H1 (cell line): ENCODE data around the gene LPP. TPM values are rescaled to one million over a fixed set of nuclear protein-coding genes. Genes with fewer than 3 reads are reported as not detected.

ENCODE experiments used
- CTCF ChIA-PET: fragments of 300-600 bp; sonication (Branson Sonifier 250); formaldehyde crosslinking; loops from one replicate; lab custom pipeline; 2021; ENCODE audit not compliant: partially characterized antibody; lab: Charles Lee
- POLR2A ChIA-PET: fragments of 300-600 bp; sonication (Branson Sonifier 250); formaldehyde crosslinking; loops from one replicate; lab custom pipeline; 2021; ENCODE audit warnings: inconsistent platforms; ENCODE audit not compliant: partially characterized antibody; lab: Charles Lee
- DNase-seq, 2 experiments: peaks; one replicate each; pipeline versions ENCODE4 v3.0.0 to v3.0.0-alpha.2; 2010 to 2022; ENCODE audit warnings: low spot score in 2 of 2, low read depth in 1 of 2, mixed read lengths in 1 of 2
- FAIRE-seq: peaks from 2 replicates; lab custom pipeline; 2011; peaks lifted over from hg19 to GRCh38; lab: Jason Lieb, UNC
- H2AFZ ChIP-seq: 2 replicates; pipeline ENCODE4 v1.8.1; 2012; ENCODE audit warnings: low read length, inconsistent platforms
- H2AK5ac ChIP-seq: 2 replicates; pipeline ENCODE4 v1.6.1; 2013; ENCODE audit warnings: low read depth, low read length
- H2BK120ac ChIP-seq: replicated peaks from 2 replicates; pipeline ENCODE3; 2013; ENCODE audit warnings: low read depth, low read length, inconsistent platforms
- H2BK12ac ChIP-seq: 2 replicates; pipeline ENCODE4 v1.6.1; 2013; ENCODE audit warnings: low read depth, low read length
- H2BK15ac ChIP-seq: 2 replicates; pipeline ENCODE4 v1.6.1; 2013; ENCODE audit warnings: low read length
- H2BK20ac ChIP-seq: 2 replicates; pipeline ENCODE4 v1.6.1; 2013; ENCODE audit warnings: low read length
- H2BK5ac ChIP-seq: 2 replicates; pipeline ENCODE4 v1.6.1; 2013; ENCODE audit warnings: low read depth, low read length
- H3K14ac ChIP-seq: 2 replicates; pipeline ENCODE4 v1.6.1; 2013; ENCODE audit warnings: inconsistent platforms; ENCODE audit not compliant: insufficient read length
- H3K18ac ChIP-seq: 2 replicates; pipeline ENCODE4 v1.6.1; 2013; ENCODE audit warnings: low read length; ENCODE audit errors: extremely low read depth
- H3K23ac ChIP-seq: 2 replicates; pipeline ENCODE4 v1.6.1; 2013; ENCODE audit warnings: inconsistent platforms; ENCODE audit not compliant: insufficient read length
- H3K23me2 ChIP-seq: 2 replicates; pipeline ENCODE4 v1.6.1; 2013; ENCODE audit warnings: low read depth, low read length
- H3K27ac ChIP-seq: 2 replicates; pipeline ENCODE4 v1.6.1; 2011; ENCODE audit warnings: low read depth, low read length, inconsistent platforms
- H3K27me3 ChIP-seq, 4 experiments: replicated peaks in 1 of 4; 1 replicate in 1 of 4; 2 replicates in 3 of 4; pipeline versions ENCODE4 v1.6.1 to v1.8.1; 2011 to 2013; ENCODE audit warnings: low read length in 3 of 4, mild to moderate bottlenecking in 3 of 4, inconsistent platforms in 2 of 4, mixed read lengths in 2 of 4, moderate library complexity in 1 of 4; ENCODE audit not compliant: control insufficient read depth in 3 of 4, insufficient read depth in 3 of 4; ENCODE audit errors: extremely low read depth in 1 of 4
- H3K36me3 ChIP-seq, 4 experiments: 2 replicates each; pipeline versions ENCODE4 v1.6.1 to v1.8.1; 2011 to 2013; ENCODE audit warnings: mild to moderate bottlenecking in 4 of 4, low read length in 3 of 4, moderate library complexity in 2 of 4, control low read depth in 1 of 4, inconsistent platforms in 1 of 4; ENCODE audit not compliant: insufficient read depth in 4 of 4, control insufficient read depth in 2 of 4
- H3K4ac ChIP-seq: replicated peaks from 2 replicates; pipeline ENCODE3; 2013; ENCODE audit warnings: low read length, low read depth, mixed read lengths, inconsistent platforms; ENCODE audit not compliant: insufficient read length
- H3K4me1 ChIP-seq, 4 experiments: replicated peaks in 1 of 4; 1 replicate in 1 of 4; 2 replicates in 3 of 4; pipeline versions ENCODE4 v1.6.1 to v1.8.1; 2011 to 2013; ENCODE audit warnings: low read length in 3 of 4, inconsistent platforms in 2 of 4, mixed read lengths in 1 of 4; ENCODE audit not compliant: insufficient read depth in 4 of 4, control insufficient read depth in 3 of 4
- H3K4me2 ChIP-seq, 2 experiments: 2 replicates each; pipeline versions ENCODE4 v1.6.1 to v1.8.1; 2011 to 2013; ENCODE audit warnings: low read depth in 2 of 2, low read length in 2 of 2, control low read depth in 1 of 2, inconsistent platforms in 1 of 2, mild to moderate bottlenecking in 1 of 2; ENCODE audit not compliant: insufficient read depth in 1 of 2
- H3K4me3 ChIP-seq, 4 experiments: fragments of 200-600, 300-600 bp in 1 of 4; sonication (generic), shearing (Covaris generic), sonication (Bioruptor Twin) in 1 of 4; 2 replicates each; pipeline versions ENCODE4 v1.5.1 to v1.8.1; 2011 to 2016; ENCODE audit warnings: low read length in 4 of 4, low read depth in 3 of 4, control low read depth in 2 of 4, inconsistent platforms in 2 of 4, mild to moderate bottlenecking in 2 of 4, mixed read lengths in 1 of 4, moderate library complexity in 1 of 4; ENCODE audit not compliant: insufficient read depth in 2 of 4; ENCODE audit errors: extremely low read depth in 1 of 4
- H3K56ac ChIP-seq: replicated peaks from 2 replicates; pipeline ENCODE3; 2013; ENCODE audit warnings: low read depth, mild to moderate bottlenecking, mixed read lengths, low read length, inconsistent platforms; ENCODE audit not compliant: insufficient read length
- H3K79me1 ChIP-seq: 2 replicates; pipeline ENCODE4 v1.6.1; 2013; ENCODE audit warnings: low read depth, low read length, control low read depth
- H3K79me2 ChIP-seq, 2 experiments: 2 replicates each; pipeline versions ENCODE4 v1.6.1 to v1.8.1; 2012 to 2013; ENCODE audit warnings: low read length in 2 of 2, mild to moderate bottlenecking in 2 of 2, inconsistent platforms in 1 of 2; ENCODE audit not compliant: insufficient read depth in 2 of 2, control insufficient read depth in 1 of 2
- H3K9ac ChIP-seq, 4 experiments: replicated peaks in 1 of 4; 1 replicate in 1 of 4; 2 replicates in 3 of 4; pipeline versions ENCODE4 v1.6.1 to v1.8.1; 2011 to 2013; ENCODE audit warnings: low read depth in 3 of 4, low read length in 3 of 4, control low read depth in 2 of 4, mild to moderate bottlenecking in 2 of 4, moderate library complexity in 2 of 4, inconsistent platforms in 1 of 4; ENCODE audit errors: extremely low read depth in 1 of 4
- H3K9me3 ChIP-seq, 2 experiments: 2 replicates each; pipeline versions ENCODE4 v1.6.1 to v1.8.1; 2012 to 2013; ENCODE audit warnings: mild to moderate bottlenecking in 2 of 2, moderate library complexity in 2 of 2, control low read depth in 1 of 2, inconsistent platforms in 1 of 2, low read depth in 1 of 2, low read length in 1 of 2, mixed read lengths in 1 of 2; ENCODE audit not compliant: insufficient read depth in 2 of 2
- H4K20me1 ChIP-seq, 2 experiments: replicated peaks in 1 of 2; 2 replicates each; pipeline versions ENCODE3 to v1.8.1; 2011 to 2013; ENCODE audit warnings: inconsistent platforms in 2 of 2, low read length in 2 of 2, mild to moderate bottlenecking in 1 of 2; ENCODE audit not compliant: insufficient read depth in 2 of 2, control insufficient read depth in 1 of 2
- H4K5ac ChIP-seq: 2 replicates; pipeline ENCODE4 v1.6.1; 2013; ENCODE audit warnings: low read length, low read depth, mixed read lengths, inconsistent platforms; ENCODE audit not compliant: insufficient read length
- H4K8ac ChIP-seq: 2 replicates; pipeline ENCODE4 v1.8.0; 2013; ENCODE audit warnings: mild to moderate bottlenecking, moderate library complexity, low read length, inconsistent platforms; ENCODE audit not compliant: insufficient read depth; ENCODE audit errors: extremely low read depth
- H4K91ac ChIP-seq: replicated peaks from 2 replicates; pipeline ENCODE3; 2013; ENCODE audit warnings: low read length, mixed read lengths, inconsistent platforms; ENCODE audit not compliant: insufficient read length
- CEBPB ChIP-seq: IDR thresholded peaks from 2 replicates; pipeline ENCODE4 v1.6.1; 2012; ENCODE audit warnings: low read depth, low read length
- GTF2F1 ChIP-seq: IDR thresholded peaks from 2 replicates; pipeline ENCODE4 v1.6.1; 2012; ENCODE audit warnings: low read depth, low read length, improper control_type of control experiment, borderline replicate concordance
- SIX5 ChIP-seq: IDR thresholded peaks from 2 replicates; pipeline ENCODE4 v1.6.1; 2011; ENCODE audit warnings: mild to moderate bottlenecking, low read depth, low read length
- SP4 ChIP-seq: IDR thresholded peaks from 2 replicates; pipeline ENCODE4 v1.6.1; 2012; ENCODE audit warnings: low read length, inconsistent platforms
- TEAD4 ChIP-seq: IDR thresholded peaks from 2 replicates; pipeline ENCODE4 v1.6.1; 2012; ENCODE audit warnings: low read depth, low read length, inconsistent platforms, mixed read lengths
- whole genome bisulfite sequencing, 2 experiments: shearing (Covaris generic) in 1 of 2; methylation state at CpG; one replicate each; pipeline versions ENCODE4 v1.1.6 to v1.1.7; 2013 to 2015; ENCODE audit warnings: low lambda C conversion rate in 2 of 2, mixed read lengths in 2 of 2, inconsistent platforms in 1 of 2, low coverage in 1 of 2, missing lambda C conversion rate in 1 of 2; ENCODE audit not compliant: insufficient replicate concordance in 2 of 2, insufficient coverage in 1 of 2, insufficient read length in 1 of 2; ENCODE audit errors: extremely low coverage in 1 of 2, missing lambda C conversion rate in 1 of 2; 5-methylcytosine and 5-hydroxymethylcytosine counted together
- polyA plus RNA-seq, 7 experiments: library from polyadenylated mRNA; depleted of rRNA in 3 of 7; stranded (reverse) in 5 of 7; unstranded in 2 of 7; fragments of >200 nt in 5 of 7; fragments of 200-250 nt in 2 of 7; gene quantifications; 1 replicate in 5 of 7; 2 replicates in 1 of 7; 4 replicates in 1 of 7; pipeline versions ENCODE4 v1.2.1 to v1.2.3, GENCODE V29; 2011 to 2013; ENCODE audit warnings: missing spikeins in 2 of 7, mixed read lengths in 2 of 7
- total RNA-seq: library from RNA; stranded (reverse); fragmentation: NEBNext Ultra II Directional; extraction: Animal tissue kit (Norgen Biotek cat#: 25700); gene quantifications from 2 replicates; pipeline ENCODE4 v1.2.1, GENCODE V29; 2021

LPP gene
- total and polyA plus RNA-seq, 2 of the 8 experiments (the other 6 are each of a cell fraction or from before 2014, with no cell fraction given): 10.0 to 53.3 TPM

DNA sequence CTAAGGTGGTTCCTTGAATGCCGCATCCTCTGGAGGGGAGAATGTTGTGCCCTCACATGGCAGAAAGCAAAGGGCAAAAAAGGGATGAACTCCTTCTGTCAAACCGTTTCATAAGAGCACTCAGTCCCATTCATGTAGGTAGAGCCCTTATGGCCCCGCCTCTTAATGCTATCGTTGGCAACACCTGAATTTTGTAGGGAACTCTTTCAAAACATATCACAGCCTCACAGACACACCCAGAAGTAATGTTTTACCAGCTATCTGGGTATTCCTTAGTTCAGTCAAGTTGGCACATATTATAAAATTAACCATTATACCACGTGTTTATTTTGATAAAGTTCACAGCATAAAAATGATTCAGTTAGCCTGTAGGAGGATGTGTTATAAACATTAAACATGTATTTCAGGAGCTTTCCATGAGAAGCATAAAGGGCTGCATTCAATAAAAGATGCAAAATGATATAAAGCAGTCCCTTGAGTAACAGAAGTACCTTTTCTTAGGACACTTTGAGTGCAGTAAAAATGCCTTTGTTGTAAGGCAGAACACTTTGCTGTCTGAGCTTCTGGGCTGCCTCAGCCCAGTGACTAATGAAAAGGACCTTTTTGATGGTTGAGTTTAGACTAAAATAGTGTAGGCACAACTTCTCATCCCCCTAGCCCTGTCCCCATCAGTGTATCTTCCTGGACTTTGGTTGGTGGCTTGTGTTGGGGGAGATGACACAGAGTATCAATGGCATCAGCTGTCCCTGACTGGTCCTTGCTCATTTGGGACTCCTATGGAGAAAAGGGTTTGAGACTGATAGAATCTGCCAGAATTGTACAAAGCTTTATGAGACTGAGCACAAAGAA is 754.3 kb downstream of the LPP start:
- no peak overlapping the region for H2BK5ac ChIP-seq
- FAIRE-seq (no peak), DNase-seq (no peak)
- H4K20me1 ChIP-seq: no peaks in the 10 kb centered on the region
- H3K4me1 ChIP-seq: peaks cover 0 to 8% (median 1%) of the 10 kb centered on the region in 4 experiments; a peak in 2 of 7 replicates
- 91% methylated on average over 5 of the region's 5 CpGs; no CpG with 5 or more reads in 1 of the 2 experiments for WGBS, 2 experiments
- H3K9ac ChIP-seq: no peak overlapping the region
- TF ChIP-seq SIX5 (no peak), SP4 (no peak), CEBPB (no peak), GTF2F1 (no peak), TEAD4 (no peak)
- no peak overlapping the region for H3K27ac ChIP-seq
- no peak overlapping the region for H2BK120ac ChIP-seq
- no peak overlapping the region for H3K4me2 ChIP-seq
- no peak overlapping the region for H3K18ac ChIP-seq
- no peaks in the 10 kb centered on the region for H3K9me3 ChIP-seq
- H3K4me3 ChIP-seq: no peak overlapping the region
- POLR2A ChIA-PET: interaction anchor here (0.6 kb wide), 1 partner anchor 235 kb away, joined by 3 read pairs; no protein-coding TSS in a partner anchor
- H3K36me3 ChIP-seq: no peaks in the 10 kb centered on the region
- H3K4ac ChIP-seq: no peak overlapping the region
- no peak overlapping the region for H4K8ac ChIP-seq
- no peaks in the 10 kb centered on the region for H3K27me3 ChIP-seq
- no peaks in the 10 kb centered on the region for H3K79me1 ChIP-seq
- H3K23ac ChIP-seq: no peak overlapping the region
- H4K91ac ChIP-seq: no peak overlapping the region
- H3K56ac ChIP-seq: no peak overlapping the region
- no peaks in the 10 kb centered on the region for H3K23me2 ChIP-seq
- H2AFZ ChIP-seq: no peak overlapping the region
- H4K5ac ChIP-seq: no peak overlapping the region
- H2BK15ac ChIP-seq: no peak overlapping the region
- no peak overlapping the region for H2BK12ac ChIP-seq
- CTCF ChIA-PET: interaction anchor here (0.9 to 1.4 kb wide), 2 partner anchors 47 to 83 kb away, joined by 3 to 4 read pairs; no protein-coding TSS in a partner anchor
- no peak overlapping the region for H2AK5ac ChIP-seq
- no peaks in the 10 kb centered on the region for H3K79me2 ChIP-seq
- no peak overlapping the region for H2BK20ac ChIP-seq
- H3K14ac ChIP-seq: no peak overlapping the region
